Measurements from ENCODE around the gene MTUS2.
A peak's percentile ranks its signal among the peaks of the same experiment; 100 is the strongest.

MTUS2 gene

GRCh38 chr13:28820099-28821051, at the start of gene MTUS2:
Gene MTUS2 (plus strand): TSS chr13:28820339.
- H3K4me1 ChIP-seq (ENCODE audit: control insufficient read depth, insufficient read depth, low read length): no peaks in the 10 kb centered on the region
- peaks cover 2% of the 10 kb centered on the region for H3K27me3 ChIP-seq (ENCODE audit: control insufficient read depth, insufficient read depth, low read length)
- H3K4me3 ChIP-seq (ENCODE audit: low read length): peak within 1 kb of the TSS; percentile 59
- no peaks in the 10 kb centered on the region for H3K36me3 ChIP-seq (ENCODE audit: control insufficient read depth, insufficient read depth, low read length)
- no peak within 1 kb of the TSS for H3K27ac ChIP-seq (ENCODE audit: low read depth, low read length)
- no peak within 1 kb of the TSS for H3K9ac ChIP-seq (ENCODE audit: low read length)

- no peak overlapping the region for H3K27ac ChIP-seq (ENCODE audit: low read depth, low read length)
- no peak overlapping the region for H3K9ac ChIP-seq (ENCODE audit: low read length)
- no peaks in the 10 kb centered on the region for H3K36me3 ChIP-seq (ENCODE audit: control insufficient read depth, insufficient read depth, low read length)
- no peaks in the 10 kb centered on the region for H3K27me3 ChIP-seq (ENCODE audit: control insufficient read depth, insufficient read depth, low read length)
- H3K4me3 ChIP-seq (ENCODE audit: low read length): no peak overlapping the region
- H3K4me1 ChIP-seq (ENCODE audit: control insufficient read depth, insufficient read depth, low read length): no peaks in the 10 kb centered on the region
These were observed 41.6 kb upstream of the MTUS2 start for GRCh38 chr13:28778308-28779215.

- Histone ChIP-seq H3K4me1 (ENCODE audit: control insufficient read depth, insufficient read depth, low read length) (no peaks in the 10 kb centered on the region), H3K27ac (ENCODE audit: low read depth, low read length) (no peak overlapping the region), H3K4me3 (ENCODE audit: low read length) (no peak overlapping the region), H3K36me3 (ENCODE audit: control insufficient read depth, insufficient read depth, low read length) (no peaks in the 10 kb centered on the region), H3K27me3 (ENCODE audit: control insufficient read depth, insufficient read depth, low read length) (no peaks in the 10 kb centered on the region), H3K9ac (ENCODE audit: low read length) (no peak overlapping the region)
These were observed 27.1 kb upstream of the MTUS2 start for GRCh38 chr13:28792992-28793391.

GRCh38 chr13:28794396-28794795, 25.7 kb upstream of the MTUS2 start:
- no peaks in the 10 kb centered on the region for H3K36me3 ChIP-seq (ENCODE audit: control insufficient read depth, insufficient read depth, low read length)
- H3K9ac ChIP-seq (ENCODE audit: low read length): no peak overlapping the region
- no peak overlapping the region for H3K27ac ChIP-seq (ENCODE audit: low read depth, low read length)
- no peak overlapping the region for H3K4me3 ChIP-seq (ENCODE audit: low read length)
- no peaks in the 10 kb centered on the region for H3K27me3 ChIP-seq (ENCODE audit: control insufficient read depth, insufficient read depth, low read length)
- no peaks in the 10 kb centered on the region for H3K4me1 ChIP-seq (ENCODE audit: control insufficient read depth, insufficient read depth, low read length)

- H3K4me1 ChIP-seq (ENCODE audit: control insufficient read depth, insufficient read depth, low read length): no peaks in the 10 kb centered on the region
- no peak overlapping the region for H3K27ac ChIP-seq (ENCODE audit: low read depth, low read length)
- no peaks in the 10 kb centered on the region for H3K36me3 ChIP-seq (ENCODE audit: control insufficient read depth, insufficient read depth, low read length)
- H3K27me3 ChIP-seq (ENCODE audit: control insufficient read depth, insufficient read depth, low read length): no peaks in the 10 kb centered on the region
- H3K9ac ChIP-seq (ENCODE audit: low read length): no peak overlapping the region
- H3K4me3 ChIP-seq (ENCODE audit: low read length): no peak overlapping the region
These were observed 23.2 kb upstream of the MTUS2 start for GRCh38 chr13:28796938-28797257.

- H3K4me3 ChIP-seq (ENCODE audit: low read length): no peak overlapping the region
- no peaks in the 10 kb centered on the region for H3K36me3 ChIP-seq (ENCODE audit: control insufficient read depth, insufficient read depth, low read length)
- H3K27me3 ChIP-seq (ENCODE audit: control insufficient read depth, insufficient read depth, low read length): no peaks in the 10 kb centered on the region
- no peak overlapping the region for H3K9ac ChIP-seq (ENCODE audit: low read length)
- no peak overlapping the region for H3K27ac ChIP-seq (ENCODE audit: low read depth, low read length)
- H3K4me1 ChIP-seq (ENCODE audit: control insufficient read depth, insufficient read depth, low read length): no peaks in the 10 kb centered on the region
These were observed 14.8 kb upstream of the MTUS2 start for GRCh38 chr13:28805193-28805819.

- H3K36me3 ChIP-seq (ENCODE audit: control insufficient read depth, insufficient read depth, low read length): no peaks in the 10 kb centered on the region
- no peak overlapping the region for H3K27ac ChIP-seq (ENCODE audit: low read depth, low read length)
- peaks cover 2% of the 10 kb centered on the region for H3K27me3 ChIP-seq (ENCODE audit: control insufficient read depth, insufficient read depth, low read length)
- no peaks in the 10 kb centered on the region for H3K4me1 ChIP-seq (ENCODE audit: control insufficient read depth, insufficient read depth, low read length)
- H3K9ac ChIP-seq (ENCODE audit: low read length): no peak overlapping the region
- H3K4me3 ChIP-seq (ENCODE audit: low read length): no peak overlapping the region
These were observed 2.9 kb upstream of the MTUS2 start for GRCh38 chr13:28817204-28817603.

- Histone ChIP-seq H3K36me3 (ENCODE audit: control insufficient read depth, insufficient read depth, low read length) (no peaks in the 10 kb centered on the region), H3K4me1 (ENCODE audit: control insufficient read depth, insufficient read depth, low read length) (no peaks in the 10 kb centered on the region), H3K4me3 (ENCODE audit: low read length) (peak overlapping the region; percentile 43), H3K27ac (ENCODE audit: low read depth, low read length) (no peak overlapping the region), H3K27me3 (ENCODE audit: control insufficient read depth, insufficient read depth, low read length) (peaks cover 2% of the 10 kb centered on the region), H3K9ac (ENCODE audit: low read length) (no peak overlapping the region)
These were observed 951 bp upstream of the MTUS2 start for GRCh38 chr13:28819046-28819730.

GRCh38 chr13:28819735-28820098, 422 bp upstream of the MTUS2 start:
- H3K4me1 ChIP-seq (ENCODE audit: control insufficient read depth, insufficient read depth, low read length): no peaks in the 10 kb centered on the region
- H3K36me3 ChIP-seq (ENCODE audit: control insufficient read depth, insufficient read depth, low read length): no peaks in the 10 kb centered on the region
- no peak overlapping the region for H3K27ac ChIP-seq (ENCODE audit: low read depth, low read length)
- H3K4me3 ChIP-seq (ENCODE audit: low read length): peak overlapping the region; percentile 26
- no peak overlapping the region for H3K9ac ChIP-seq (ENCODE audit: low read length)
- H3K27me3 ChIP-seq (ENCODE audit: control insufficient read depth, insufficient read depth, low read length): peaks cover 2% of the 10 kb centered on the region

GRCh38 chr13:28822151-28822550, 2.0 kb downstream of the MTUS2 start:
- Histone ChIP-seq H3K4me3 (ENCODE audit: low read length) (no peak overlapping the region), H3K36me3 (ENCODE audit: control insufficient read depth, insufficient read depth, low read length) (no peaks in the 10 kb centered on the region), H3K27me3 (ENCODE audit: control insufficient read depth, insufficient read depth, low read length) (peaks cover 2% of the 10 kb centered on the region), H3K9ac (ENCODE audit: low read length) (no peak overlapping the region), H3K4me1 (ENCODE audit: control insufficient read depth, insufficient read depth, low read length) (no peaks in the 10 kb centered on the region), H3K27ac (ENCODE audit: low read depth, low read length) (no peak overlapping the region)

- H3K4me1 ChIP-seq (ENCODE audit: control insufficient read depth, insufficient read depth, low read length): no peaks in the 10 kb centered on the region
- H3K36me3 ChIP-seq (ENCODE audit: control insufficient read depth, insufficient read depth, low read length): no peaks in the 10 kb centered on the region
- no peak overlapping the region for H3K9ac ChIP-seq (ENCODE audit: low read length)
- H3K4me3 ChIP-seq (ENCODE audit: low read length): no peak overlapping the region
- H3K27ac ChIP-seq (ENCODE audit: low read depth, low read length): no peak overlapping the region
- peaks cover 2% of the 10 kb centered on the region for H3K27me3 ChIP-seq (ENCODE audit: control insufficient read depth, insufficient read depth, low read length)
These were observed 2.7 kb downstream of the MTUS2 start for GRCh38 chr13:28822801-28823200.

GRCh38 chr13:28825379-28825778, 5.2 kb downstream of the MTUS2 start:
- H3K27ac ChIP-seq (ENCODE audit: low read depth, low read length): no peak overlapping the region
- peaks cover under 1% of the 10 kb centered on the region for H3K27me3 ChIP-seq (ENCODE audit: control insufficient read depth, insufficient read depth, low read length)
- H3K4me1 ChIP-seq (ENCODE audit: control insufficient read depth, insufficient read depth, low read length): no peaks in the 10 kb centered on the region
- H3K9ac ChIP-seq (ENCODE audit: low read length): no peak overlapping the region
- H3K36me3 ChIP-seq (ENCODE audit: control insufficient read depth, insufficient read depth, low read length): no peaks in the 10 kb centered on the region
- no peak overlapping the region for H3K4me3 ChIP-seq (ENCODE audit: low read length)
